Activated T-cell treated with anti-CD3 and anti-CD28 coated beads, Interleukin-2, amount 50 U/mL, for 72 hours (primary cell): Measurements from ENCODE around the gene COX6A2. TPM values are rescaled to one million over a fixed set of nuclear protein-coding genes. Genes with fewer than 3 reads are reported as not detected.

Experiments
- ATAC-seq, 2 donors: fragments of 150-1000 bp; cut with Tn5 transposase; replicated peaks in 1 of 2; 2 replicates each; pipeline ENCODE4 v1.10.0; 2021; ENCODE audit warnings: moderate library complexity in 2 of 2, mild to moderate bottlenecking in 1 of 2
- DNase-seq, 2 donors: peaks; one replicate each; pipeline ENCODE4 v3.0.0; 2021 to 2022; ENCODE audit warnings: mixed read lengths in 1 of 2
- H3K27ac Mint-ChIP-seq: one replicate; pipeline ENCODE4 v1.8.0; 2022; ENCODE audit warnings: mild to moderate bottlenecking, moderate library complexity, mixed read lengths
- H3K27me3 Mint-ChIP-seq: one replicate; pipeline ENCODE4 v1.8.0; 2022; ENCODE audit warnings: low read depth, mixed read lengths
- H3K36me3 Mint-ChIP-seq, 2 donors: one replicate each; pipeline ENCODE4 v1.8.0; 2022; ENCODE audit warnings: mixed read lengths in 2 of 2, mild to moderate bottlenecking in 1 of 2; ENCODE audit not compliant: insufficient read depth in 2 of 2
- H3K4me1 Mint-ChIP-seq: one replicate; pipeline ENCODE4 v1.8.0; 2022; ENCODE audit warnings: low read depth, mixed read lengths
- H3K4me3 Mint-ChIP-seq, 2 donors: one replicate each; pipeline ENCODE4 v1.8.0; 2022; ENCODE audit warnings: mild to moderate bottlenecking in 2 of 2, mixed read lengths in 2 of 2, moderate library complexity in 2 of 2
- H3K9me3 Mint-ChIP-seq, 2 donors: one replicate each; pipeline ENCODE4 v1.8.0; 2022; ENCODE audit warnings: mixed read lengths in 2 of 2
- total RNA-seq, 2 donors: library from RNA; stranded (reverse); gene quantifications; one replicate each; pipeline ENCODE4 v1.2.3, GENCODE V29; 2022

The COX6A2 gene
- total RNA-seq, 2 donors from 2014 or later, result not detected

- no peak for DNase-seq
- Mint-ChIP-seq H3K27me3 (peaks cover 41% of the 10 kb centered on the region), H3K9me3 (no peaks in the 10 kb centered on the region), H3K36me3 (peaks cover 0 to 3% of the 10 kb centered on the region in 2 donors), H3K4me1 (peaks cover 18% of the 10 kb centered on the region), H3K4me3 (no peak overlapping the region), H3K27ac (no peak overlapping the region)
- ATAC-seq, result no peak
These were observed 42.5 kb upstream of the COX6A2 start for GRCh38 chr16:31470615-31471014.

- ATAC-seq (no peak), DNase-seq (no peak)
- peaks cover 19% of the 10 kb centered on the region for H3K27me3 Mint-ChIP-seq
- H3K4me3 Mint-ChIP-seq, result no peak overlapping the region
- H3K27ac Mint-ChIP-seq, result no peak overlapping the region
- peaks cover 17% of the 10 kb centered on the region for H3K4me1 Mint-ChIP-seq
- no peaks in the 10 kb centered on the region for H3K9me3 Mint-ChIP-seq
- peaks cover 1 to 3% of the 10 kb centered on the region in 2 donors for H3K36me3 Mint-ChIP-seq
These were observed 39.7 kb upstream of the COX6A2 start for GRCh38 chr16:31467858-31468257.

- DNase-seq (no peak), ATAC-seq (no peak)
- no peak overlapping the region for H3K4me3 Mint-ChIP-seq
- no peaks in the 10 kb centered on the region for H3K9me3 Mint-ChIP-seq
- H3K27me3 Mint-ChIP-seq, result peaks cover 13% of the 10 kb centered on the region
- H3K36me3 Mint-ChIP-seq, result peaks cover 2 to 3% of the 10 kb centered on the region in 2 donors
- peaks cover 11% of the 10 kb centered on the region for H3K4me1 Mint-ChIP-seq
- H3K27ac Mint-ChIP-seq, result no peak overlapping the region
These were observed 39.1 kb upstream of the COX6A2 start for GRCh38 chr16:31467151-31467773.

- no peak overlapping the region for H3K27ac Mint-ChIP-seq
- H3K9me3 Mint-ChIP-seq, result no peaks in the 10 kb centered on the region
- H3K36me3 Mint-ChIP-seq, result peaks cover 2 to 3% of the 10 kb centered on the region in 2 donors
- H3K27me3 Mint-ChIP-seq, result peaks cover 7% of the 10 kb centered on the region
- H3K4me3 Mint-ChIP-seq, result no peak overlapping the region
- DNase-seq, result no peak
- ATAC-seq, result no peak
- peaks cover 12% of the 10 kb centered on the region for H3K4me1 Mint-ChIP-seq
These were observed 38.3 kb upstream of the COX6A2 start for GRCh38 chr16:31466381-31466841.

- Mint-ChIP-seq H3K36me3 (peaks cover 2 to 3% of the 10 kb centered on the region in 2 donors), H3K9me3 (no peaks in the 10 kb centered on the region), H3K4me3 (no peak overlapping the region), H3K27me3 (peaks cover 2% of the 10 kb centered on the region), H3K4me1 (peaks cover 17% of the 10 kb centered on the region), H3K27ac (no peak overlapping the region)
- no peak for DNase-seq
- ATAC-seq, result no peak
These were observed 37.7 kb upstream of the COX6A2 start for GRCh38 chr16:31465788-31466370.

- no peak for ATAC-seq
- Mint-ChIP-seq H3K4me3 (no peak overlapping the region), H3K27ac (no peak overlapping the region), H3K4me1 (peaks cover 27% of the 10 kb centered on the region), H3K36me3 (peaks cover 2 to 3% of the 10 kb centered on the region in 2 donors), H3K27me3 (no peaks in the 10 kb centered on the region), H3K9me3 (no peaks in the 10 kb centered on the region)
- DNase-seq, result no peak
These were observed 36.7 kb upstream of the COX6A2 start for GRCh38 chr16:31464781-31465260.

- Mint-ChIP-seq H3K4me1 (peaks cover 27% of the 10 kb centered on the region), H3K9me3 (no peaks in the 10 kb centered on the region), H3K27ac (no peak overlapping the region), H3K27me3 (no peaks in the 10 kb centered on the region), H3K4me3 (no peak overlapping the region), H3K36me3 (peaks cover 2 to 3% of the 10 kb centered on the region in 2 donors)
- ATAC-seq, result no peak
- no peak for DNase-seq
These were observed 36.2 kb upstream of the COX6A2 start for GRCh38 chr16:31464348-31464769.

- ATAC-seq (no peak), DNase-seq (no peak)
- no peak overlapping the region for H3K27ac Mint-ChIP-seq
- no peak overlapping the region for H3K4me3 Mint-ChIP-seq
- peaks cover 3 to 4% of the 10 kb centered on the region in 2 donors for H3K36me3 Mint-ChIP-seq
- H3K27me3 Mint-ChIP-seq, result no peaks in the 10 kb centered on the region
- peaks cover 34% of the 10 kb centered on the region for H3K4me1 Mint-ChIP-seq
- H3K9me3 Mint-ChIP-seq, result no peaks in the 10 kb centered on the region
These were observed 34.0 kb upstream of the COX6A2 start for GRCh38 chr16:31461921-31462804.

- Mint-ChIP-seq H3K4me1 (peaks cover 37% of the 10 kb centered on the region), H3K27me3 (no peaks in the 10 kb centered on the region), H3K4me3 (peak overlapping the region in 1 of 2 donors; percentile 44), H3K36me3 (peaks cover 3 to 4% of the 10 kb centered on the region in 2 donors), H3K9me3 (no peaks in the 10 kb centered on the region), H3K27ac (no peak overlapping the region)
- DNase-seq, result no peak
- no peak for ATAC-seq
These were observed 33.2 kb upstream of the COX6A2 start for GRCh38 chr16:31461201-31461920.

- Mint-ChIP-seq H3K9me3 (no peaks in the 10 kb centered on the region), H3K36me3 (peaks cover 3 to 4% of the 10 kb centered on the region in 2 donors), H3K27ac (peak overlapping the region; percentile 94), H3K27me3 (no peaks in the 10 kb centered on the region), H3K4me3 (peak overlapping the region; percentile 89 to 90), H3K4me1 (peaks cover 45% of the 10 kb centered on the region)
- DNase-seq (peak in 1 of 2 donors; percentile 33), ATAC-seq (no peak)
These were observed 32.4 kb upstream of the COX6A2 start for GRCh38 chr16:31460582-31461002.

- H3K27me3 Mint-ChIP-seq, result no peaks in the 10 kb centered on the region
- DNase-seq (peak; percentile 100), ATAC-seq (peak; percentile 83 to 85)
- H3K9me3 Mint-ChIP-seq, result no peaks in the 10 kb centered on the region
- H3K4me3 Mint-ChIP-seq, result peak overlapping the region; percentile 89 to 90
- peak overlapping the region; percentile 99 for H3K27ac Mint-ChIP-seq
- H3K36me3 Mint-ChIP-seq, result peaks cover 3 to 4% of the 10 kb centered on the region in 2 donors
- peaks cover 51% of the 10 kb centered on the region for H3K4me1 Mint-ChIP-seq
These were observed 31.8 kb upstream of the COX6A2 start for GRCh38 chr16:31459687-31460581.
